Spleen (tissue), 11 donors: Measurements from ENCODE around the gene RHOBTB3. TPM values are rescaled to one million over a fixed set of nuclear protein-coding genes. Genes with fewer than 3 reads are reported as not detected.

Experiments
- DNase-seq: peaks from one replicate; pipeline ENCODE4 v3.0.0-alpha.2; 2020
- H3K27ac ChIP-seq, 8 donors: fragments of 200-600 bp; sonication (generic) in 7 of 8; 1 replicate in 4 of 8; 2 replicates in 4 of 8; pipeline versions ENCODE4 v1.5.0 to v1.8.0; 2016 to 2021; ENCODE audit warnings: inconsistent platforms in 4 of 8, mild to moderate bottlenecking in 4 of 8, moderate library complexity in 1 of 8
- H3K27me3 ChIP-seq, 7 donors: fragments of 200-600 bp; sonication (generic) in 6 of 7; replicated peaks in 1 of 7; 1 replicate in 4 of 7; 2 replicates in 3 of 7; pipeline versions ENCODE4 v1.5.0 to v1.8.0; 2016 to 2021; ENCODE audit warnings: inconsistent platforms in 3 of 7, mild to moderate bottlenecking in 1 of 7
- H3K36me3 ChIP-seq, 6 donors: fragments of 200-600 bp; sonication (generic) in 5 of 6; 1 replicate in 4 of 6; 2 replicates in 2 of 6; pipeline versions ENCODE4 v1.5.0 to v1.8.0; 2016 to 2021; ENCODE audit warnings: inconsistent platforms in 2 of 6
- H3K4me1 ChIP-seq, 6 donors: fragments of 200-600 bp; sonication (generic) in 5 of 6; 1 replicate in 3 of 6; 2 replicates in 3 of 6; pipeline versions ENCODE4 v1.5.0 to v1.8.0; 2016 to 2021; ENCODE audit warnings: inconsistent platforms in 3 of 6
- H3K4me3 ChIP-seq, 8 donors: fragments of 200-600 bp; sonication (generic) in 7 of 8; 1 replicate in 4 of 8; 2 replicates in 4 of 8; pipeline versions ENCODE4 v1.5.0 to v1.8.0; 2016 to 2021; ENCODE audit warnings: inconsistent platforms in 4 of 8, mild to moderate bottlenecking in 4 of 8, moderate library complexity in 2 of 8
- H3K9me3 ChIP-seq, 8 donors: fragments of 200-600 bp; sonication (generic) in 7 of 8; 1 replicate in 4 of 8; 2 replicates in 4 of 8; pipeline versions ENCODE4 v1.5.0 to v1.8.0; 2016 to 2021; ENCODE audit warnings: inconsistent platforms in 4 of 8
- CTCF ChIP-seq, 11 experiments: fragments of 200-600 bp in 7 of 11; fragments of 450-650 bp in 4 of 11; sonication (generic) in 4 of 11; IDR thresholded peaks in 8 of 11; conservative IDR thresholded peaks in 3 of 11; 1 replicate in 7 of 11; 2 replicates in 4 of 11; pipeline versions ENCODE4 v1.4.0 to v1.8.0; 2016 to 2021; ENCODE audit warnings: antibody characterized with exemption in 11 of 11, inconsistent platforms in 4 of 11, mild to moderate bottlenecking in 1 of 11
- POLR2A ChIP-seq, 3 donors: fragments of 450-650 bp; IDR thresholded peaks; one replicate each; pipeline ENCODE4 v1.5.1; 2017; ENCODE audit warnings: antibody characterized with exemption in 3 of 3, mild to moderate bottlenecking in 1 of 3
- POLR2AphosphoS5 ChIP-seq, 3 donors: sonication (generic); formaldehyde crosslinking; IDR thresholded peaks; one replicate each; pipeline ENCODE4 v1.5.1; 2017; ENCODE audit warnings: antibody characterized with exemption in 3 of 3
- WGBS, 5 donors: extraction: QIAGEN DNeasy Blood & Tissue Kit in 3 of 5; methylation state at CpG; one replicate each; pipeline versions ENCODE4 v1.1.5 to v1.1.7; 2013 to 2018; 5-methylcytosine and 5-hydroxymethylcytosine counted together
- intact Hi-C: fragments of 100-400 bp; cut with DNase I; formaldehyde crosslinking; loops from one replicate; pipeline ENCODE4 v1.15.0; 2023; ENCODE audit warnings: low total_unique reads
- polyA plus RNA-seq, 3 donors: library from polyadenylated mRNA; stranded (reverse); fragments of 200-250 nt; gene quantifications; one replicate each; pipeline ENCODE4 v1.2.1, GENCODE V29; 2013
- total RNA-seq, 7 donors: library from RNA; depleted of rRNA in 3 of 7; stranded (reverse); fragments of >200 nt in 3 of 7; fragmentation: NEBNext Ultra II Directional in 4 of 7; extraction: Animal tissue kit (Norgen Biotek cat#: 25700) in 4 of 7; gene quantifications; one replicate each; pipeline versions ENCODE4 v1.1.0 to v1.2.1, GENCODE V29; 2016 to 2021
- donor health status: healthy with polysubstance abuse.
- donor health status: DM: no; HTN: no; CAD: no; lungs with moderate emphysema.
- donor health status: DM: no; HTN: no; CAD: no.
- donor health status: Bipolar disorder and iron deficiency.
- donor health status: healthy.
- donor health status: DM: no; HTN: no; CAD: no.
- donor health status: DM: yes; HTN: yes; CAD: no.

RHOBTB3 gene
- total and polyA plus RNA-seq, 10 donors: 4.5 to 71.1 (median 38.4) TPM

- intact Hi-C loops: no loop called here
- H3K4me1 ChIP-seq: peaks cover 48 to 94% (median 79%) of the 10 kb centered on the region in 6 donors
- H3K27ac ChIP-seq: peak overlapping the region; percentile 61 to 96 (median 92)
- H3K36me3 ChIP-seq: peaks cover 0 to 12% (median 2%) of the 10 kb centered on the region in 6 donors
- TF ChIP-seq POLR2AphosphoS5 (IDR thresholded peaks at IDR 0.05): no peak
- no peak for TF ChIP-seq POLR2A (IDR thresholded peaks at IDR 0.05)
- no peak for TF ChIP-seq CTCF (IDR thresholded peaks at IDR 0.05 in 8 of 11, conservative IDR thresholded peaks at IDR 0.05 in 3 of 11)
- WGBS, 5 donors: 12 to 21% (median 19%) methylated on average over 9 of the region's 9 CpGs
- peak overlapping the region; percentile 78 to 97 (median 88) for H3K4me3 ChIP-seq
- H3K9me3 ChIP-seq: no peaks in the 10 kb centered on the region
- no peaks in the 10 kb centered on the region for H3K27me3 ChIP-seq
- DNase-seq: no peak
Observed at GRCh38 chr5:95821110-95822021, 90.2 kb downstream of the RHOBTB3 start.

GRCh38 chr5:95822043-95822541 is 91.0 kb downstream of the RHOBTB3 start:
- peak overlapping the region; percentile 78 to 97 (median 88) for H3K4me3 ChIP-seq
- H3K27ac ChIP-seq: peak overlapping the region; percentile 61 to 96 (median 92)
- peaks cover 48 to 94% (median 72%) of the 10 kb centered on the region in 6 donors for H3K4me1 ChIP-seq
- H3K27me3 ChIP-seq: no peaks in the 10 kb centered on the region
- peaks cover 0 to 5% (median 2%) of the 10 kb centered on the region in 6 donors for H3K36me3 ChIP-seq
- 0 to 1% (median 0%) methylated on average over 7 to 19 of the region's 19 CpGs for WGBS, 5 donors
- TF ChIP-seq POLR2AphosphoS5 (IDR thresholded peaks at IDR 0.05): peak; percentile 49 to 81 (median 80)
- no peak for TF ChIP-seq CTCF (IDR thresholded peaks at IDR 0.05 in 8 of 11, conservative IDR thresholded peaks at IDR 0.05 in 3 of 11)
- peak in 1 of 3 donors; percentile 54 for TF ChIP-seq POLR2A (IDR thresholded peaks at IDR 0.05)
- intact Hi-C loops: no loop called here
- peak; percentile 90 for DNase-seq
- H3K9me3 ChIP-seq: no peaks in the 10 kb centered on the region

GRCh38 chr5:95822542-95823181 is 91.5 kb downstream of the RHOBTB3 start, which contains the start of gene GLRX:
TSS of gene GLRX (minus strand) at chr5:95822726. CDS start at chr5:95822662, 64 bp downstream.
- peak within 1 kb of the TSS; percentile 78 to 97 (median 88) for H3K4me3 ChIP-seq
- H3K9me3 ChIP-seq: no peaks in the 10 kb centered on the region
- DNase-seq: peak; percentile 86
- intact Hi-C loops: no loop called here
- peaks cover 46 to 94% (median 69%) of the 10 kb centered on the region in 6 donors for H3K4me1 ChIP-seq
- no peaks in the 10 kb centered on the region for H3K27me3 ChIP-seq
- TF ChIP-seq POLR2A (IDR thresholded peaks at IDR 0.05): peak in 1 of 3 donors; percentile 44
- no peak for TF ChIP-seq CTCF (IDR thresholded peaks at IDR 0.05 in 8 of 11, conservative IDR thresholded peaks at IDR 0.05 in 3 of 11)
- peak in 2 of 3 donors; percentile 73 to 87 for TF ChIP-seq POLR2AphosphoS5 (IDR thresholded peaks at IDR 0.05)
- 0 to 1% (median 0%) methylated on average over 6 to 8 of the region's 8 CpGs for WGBS, 5 donors
- H3K36me3 ChIP-seq: no peaks in the 10 kb centered on the region
- H3K27ac ChIP-seq: peak within 1 kb of the TSS; percentile 61 to 96 (median 92)
